Hepatocyte (in vitro differentiated cells): ENCODE data around the gene ZP1.

Source experiments
- CTCF ChIP-seq: fragments of 200-600 bp; sonication (generic); IDR thresholded peaks from 2 replicates; pipeline ENCODE4 v1.5.1; 2016; ENCODE audit warnings: antibody characterized with exemption, mild to moderate bottlenecking; ENCODE audit not compliant: poor library complexity
- EZH2phosphoT487 ChIP-seq: fragments of 200-600 bp; sonication (generic); IDR thresholded peaks from one replicate; pipeline ENCODE4 v1.6.1; 2018; ENCODE audit warnings: antibody characterized with exemption, mild to moderate bottlenecking, low read depth, moderate library complexity; ENCODE audit not compliant: unreplicated experiment, severe bottlenecking

GRCh38 chr11:60870733-60871377, 3.5 kb downstream of the ZP1 start:
- TF ChIP-seq EZH2phosphoT487, result no peak
- TF ChIP-seq CTCF, result no peak
